ES-I3 (cell line): Measurements from ENCODE around the gene KCNQ2.

Experiments used
- H3K36me3 ChIP-seq: 2 replicates; pipeline ENCODE4 v1.6.1; 2013; ENCODE audit warnings: mild to moderate bottlenecking, low read length, control low read depth, moderate library complexity; ENCODE audit not compliant: insufficient read depth
- H3K4me1 ChIP-seq: 2 replicates; pipeline ENCODE4 v1.6.1; 2013; ENCODE audit warnings: mild to moderate bottlenecking, control low read depth, low read length; ENCODE audit not compliant: insufficient read depth
- H3K9ac ChIP-seq: 2 replicates; pipeline ENCODE4 v1.6.1; 2013; ENCODE audit warnings: low read depth, mild to moderate bottlenecking, low read length, moderate library complexity
- H3K9me3 ChIP-seq: 2 replicates; pipeline ENCODE4 v1.6.1; 2013; ENCODE audit warnings: mild to moderate bottlenecking, low read length, moderate library complexity; ENCODE audit not compliant: control insufficient read depth, insufficient read depth

The KCNQ2 gene

DNA sequence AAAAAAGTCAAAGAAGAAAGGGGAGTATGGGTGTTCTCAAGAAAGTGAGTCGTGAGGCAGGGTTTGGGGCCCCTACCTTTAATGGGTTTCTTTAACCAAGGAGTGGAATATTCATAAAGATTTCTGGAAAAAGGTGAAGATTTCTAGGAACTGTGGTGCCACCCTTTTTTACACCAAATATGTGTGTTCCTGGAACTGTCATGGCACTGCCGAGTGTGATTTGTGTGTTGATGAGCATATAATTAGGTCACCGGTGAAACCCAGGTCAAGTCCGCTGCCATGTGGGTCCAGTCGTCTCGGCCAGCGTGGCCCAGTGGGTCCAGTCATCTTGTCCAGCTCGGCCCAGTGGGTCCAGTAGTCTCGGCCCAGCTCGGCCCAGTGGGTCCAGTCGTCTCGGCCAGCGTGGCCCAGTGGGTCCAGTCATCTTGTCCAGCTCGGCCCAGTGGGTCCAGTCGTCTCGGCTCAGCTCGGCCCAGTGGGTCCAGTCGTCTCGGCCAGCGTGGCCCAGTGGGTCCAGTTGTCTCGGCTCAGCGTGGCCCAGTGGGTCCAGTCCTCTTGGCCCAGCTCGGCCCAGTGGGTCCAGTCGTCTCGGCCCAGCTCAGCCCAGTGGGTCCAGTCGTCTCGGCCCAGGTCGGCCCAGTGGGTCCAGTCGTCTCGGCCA lies 34.8 kb upstream of the KCNQ2 start:
- no peaks in the 10 kb centered on the region for H3K4me1 ChIP-seq
- H3K9ac ChIP-seq, result no peak overlapping the region
- no peaks in the 10 kb centered on the region; the same call in 1 of the 2 replicates for H3K9me3 ChIP-seq
- H3K36me3 ChIP-seq, result no peaks in the 10 kb centered on the region

DNA sequence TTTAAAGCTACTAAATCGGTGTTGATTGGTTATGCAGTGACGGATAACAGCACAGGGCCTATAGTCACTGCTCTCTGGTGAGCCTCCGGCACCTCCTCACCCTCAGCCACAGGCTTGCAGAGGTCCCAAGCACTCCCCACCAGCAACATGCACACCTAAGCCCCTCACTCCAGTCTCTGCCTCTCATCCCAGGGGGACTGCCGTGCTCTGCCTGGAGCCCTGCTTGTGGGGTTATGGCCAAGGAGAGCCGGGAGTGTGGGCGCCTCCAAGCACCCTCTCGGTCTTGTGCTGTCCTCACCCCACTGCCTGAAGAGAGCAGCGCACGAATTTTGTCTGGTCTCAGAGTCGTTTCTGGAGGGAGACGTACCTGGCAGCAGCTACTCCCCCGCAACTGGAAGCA lies 33.3 kb upstream of the KCNQ2 start:
- no peaks in the 10 kb centered on the region for H3K4me1 ChIP-seq

DNA sequence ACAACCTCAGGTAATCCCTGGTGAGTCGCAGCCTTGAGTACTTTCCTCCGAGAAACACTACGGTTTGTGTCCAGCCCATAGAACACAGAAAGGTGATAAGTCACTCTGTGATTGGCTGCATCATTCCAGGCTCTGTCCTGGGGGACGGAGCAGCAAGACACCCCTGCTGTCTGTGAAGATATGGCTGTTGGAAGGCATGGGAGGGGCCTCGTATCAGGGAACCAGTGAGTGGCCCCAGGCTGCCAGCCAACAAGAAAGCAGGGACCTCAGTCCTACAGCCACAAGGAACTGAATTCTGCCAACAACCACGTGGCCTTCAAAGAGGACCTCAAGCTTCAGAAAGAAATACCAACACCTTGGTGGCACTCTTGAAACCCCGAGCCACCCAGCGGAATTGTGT lies 32.8 kb upstream of the KCNQ2 start:
- Histone ChIP-seq H3K36me3 (no peaks in the 10 kb centered on the region), H3K9ac (no peak overlapping the region), H3K9me3 (no peaks in the 10 kb centered on the region; the same call in 1 of the 2 replicates), H3K4me1 (no peaks in the 10 kb centered on the region)

More for the DNA sequence above, 33.3 kb upstream of the KCNQ2 start:
- H3K9me3 ChIP-seq, result no peaks in the 10 kb centered on the region; the same call in 1 of the 2 replicates
- no peak overlapping the region for H3K9ac ChIP-seq
- H3K36me3 ChIP-seq, result no peaks in the 10 kb centered on the region

DNA sequence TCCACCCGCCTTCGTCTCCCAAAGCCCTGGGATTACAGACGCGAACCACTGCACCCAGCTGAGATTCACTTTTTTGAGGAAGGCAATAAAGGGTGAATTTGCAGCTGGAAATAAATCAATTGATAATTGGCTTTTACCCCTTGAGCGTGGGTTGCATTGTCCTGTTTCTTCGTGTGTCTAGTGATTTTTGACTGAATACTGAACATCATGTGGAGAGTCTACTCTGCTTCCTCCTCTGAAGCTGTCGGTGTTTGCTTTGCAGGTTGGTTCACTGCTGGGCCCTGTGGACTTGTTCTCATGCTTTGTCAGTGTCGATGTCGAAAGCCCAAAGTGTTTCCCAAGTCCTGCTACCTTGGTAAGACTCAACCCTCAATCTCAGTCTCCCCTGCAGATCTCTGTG lies 32.2 kb upstream of the KCNQ2 start:
- Histone ChIP-seq H3K9me3 (no peaks in the 10 kb centered on the region; the same call in 1 of the 2 replicates), H3K4me1 (no peaks in the 10 kb centered on the region)

GRCh38 chr20:63503524-63503923 lies 31.1 kb upstream of the KCNQ2 start:
- Histone ChIP-seq H3K36me3 (no peaks in the 10 kb centered on the region), H3K4me1 (no peaks in the 10 kb centered on the region), H3K9me3 (no peaks in the 10 kb centered on the region; the same call in 1 of the 2 replicates), H3K9ac (no peak overlapping the region)

More for the DNA sequence above, 32.2 kb upstream of the KCNQ2 start:
- H3K9ac ChIP-seq, result no peak overlapping the region
- H3K36me3 ChIP-seq, result no peaks in the 10 kb centered on the region

DNA sequence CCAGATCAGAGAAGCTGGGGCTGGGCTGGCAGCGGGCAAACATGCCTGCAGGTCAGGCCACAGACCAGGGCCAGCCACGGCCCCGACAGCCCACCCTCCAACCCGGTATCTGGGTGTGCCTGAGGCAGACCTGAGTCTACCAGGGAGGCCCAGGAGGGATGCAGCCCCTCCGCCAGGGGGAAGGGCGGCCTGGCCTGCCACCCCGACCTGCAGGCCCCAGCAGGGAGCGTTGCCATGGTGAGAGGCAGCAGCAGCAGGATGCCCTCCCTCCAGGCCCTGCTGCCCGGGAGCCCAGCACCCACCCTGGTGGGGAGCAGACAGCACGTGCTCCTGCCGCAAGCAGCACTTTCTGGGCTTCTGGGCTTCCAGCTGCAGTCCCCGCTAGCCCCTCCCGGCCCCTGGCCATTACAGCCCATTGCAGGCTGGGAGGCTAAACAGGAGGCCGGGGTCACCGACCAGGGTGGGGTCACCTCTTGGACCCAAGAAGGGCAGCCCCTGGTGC lies 30.3 kb upstream of the KCNQ2 start:
- Histone ChIP-seq H3K9me3 (no peaks in the 10 kb centered on the region), H3K4me1 (no peaks in the 10 kb centered on the region), H3K36me3 (no peaks in the 10 kb centered on the region), H3K9ac (no peak overlapping the region)

GRCh38 chr20:63501818-63502670 lies 29.6 kb upstream of the KCNQ2 start:
- H3K9ac ChIP-seq, result no peak overlapping the region
- no peaks in the 10 kb centered on the region for H3K9me3 ChIP-seq
- no peaks in the 10 kb centered on the region for H3K4me1 ChIP-seq
- H3K36me3 ChIP-seq, result no peaks in the 10 kb centered on the region

- no peaks in the 10 kb centered on the region for H3K4me1 ChIP-seq
- H3K36me3 ChIP-seq, result no peaks in the 10 kb centered on the region
- no peaks in the 10 kb centered on the region for H3K9me3 ChIP-seq
- no peak overlapping the region for H3K9ac ChIP-seq
These were observed 28.7 kb upstream of the KCNQ2 start for GRCh38 chr20:63500902-63501817.

DNA sequence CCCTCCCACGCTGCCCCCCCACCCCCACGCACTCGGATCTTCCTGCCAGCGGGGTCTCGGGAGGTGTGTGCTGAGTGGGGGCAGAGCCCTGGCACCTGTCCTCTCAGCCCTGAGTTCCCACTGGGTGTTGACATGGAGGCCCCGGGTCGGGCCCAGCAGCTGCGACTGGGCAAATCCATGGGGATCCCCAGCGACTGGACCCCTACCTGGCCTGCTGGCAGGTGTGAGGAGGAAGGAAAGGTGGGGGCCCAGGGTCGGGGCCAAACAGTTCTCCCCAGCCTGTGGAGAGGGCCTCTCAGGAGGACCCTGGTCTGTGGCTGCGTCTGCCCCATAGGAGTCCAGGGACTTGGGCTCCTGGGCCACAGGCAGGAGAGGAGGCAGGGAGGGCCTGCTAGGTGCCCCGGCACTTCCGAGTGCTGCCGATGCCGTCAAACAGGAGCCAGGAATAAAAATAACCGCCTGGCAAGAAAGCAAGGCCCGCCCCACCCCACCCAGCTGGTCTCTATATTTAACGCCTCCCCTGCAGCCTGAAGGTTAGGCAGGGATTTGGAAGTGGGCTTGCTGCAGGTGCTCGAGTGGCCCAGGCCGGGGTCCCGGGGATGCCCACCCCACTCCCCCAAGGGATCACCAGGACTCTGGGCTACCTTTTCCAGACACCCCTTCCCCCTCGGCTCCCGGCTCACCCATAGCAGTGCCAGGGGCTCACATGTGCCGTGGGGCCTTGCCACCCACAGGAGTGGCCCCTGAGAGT lies 27.9 kb upstream of the KCNQ2 start:
- no peaks in the 10 kb centered on the region for H3K36me3 ChIP-seq
- no peak overlapping the region for H3K9ac ChIP-seq
- H3K4me1 ChIP-seq, result no peaks in the 10 kb centered on the region
- H3K9me3 ChIP-seq, result no peaks in the 10 kb centered on the region

DNA sequence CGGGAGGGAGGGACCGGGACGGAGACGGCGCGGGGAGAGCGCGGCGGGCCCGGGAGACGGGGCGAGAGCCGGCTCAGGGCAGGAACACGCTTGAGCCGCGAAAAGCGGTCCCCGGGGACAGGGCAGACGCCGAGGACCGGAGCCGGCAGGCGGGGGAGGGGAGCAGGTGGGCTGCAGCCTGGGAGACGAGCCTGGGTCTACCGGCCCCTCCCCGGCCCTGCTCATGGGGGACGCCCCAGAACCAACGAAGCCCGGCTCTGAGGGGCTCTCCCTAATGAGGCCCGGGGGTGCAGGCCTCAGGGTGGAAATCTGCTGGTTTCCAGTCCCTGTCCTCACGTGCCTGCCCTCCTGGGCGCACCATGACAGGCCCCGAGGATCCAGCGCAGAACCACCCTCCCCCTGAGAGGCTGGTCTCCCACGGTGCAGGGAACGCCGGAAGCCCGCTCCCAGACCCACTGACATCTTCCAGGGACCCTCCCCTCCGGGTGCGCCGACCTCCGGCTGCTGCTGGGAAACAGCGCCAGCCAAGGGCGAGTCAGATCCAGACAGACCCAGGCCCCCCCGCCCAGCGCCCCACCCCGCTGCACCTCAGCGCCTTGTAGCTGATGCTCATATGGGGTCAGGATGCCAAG lies 27.0 kb upstream of the KCNQ2 start:
- Histone ChIP-seq H3K9ac (peak overlapping the region; percentile 33; the same call in 1 of the 2 replicates), H3K9me3 (no peaks in the 10 kb centered on the region), H3K4me1 (no peaks in the 10 kb centered on the region), H3K36me3 (no peaks in the 10 kb centered on the region)

DNA sequence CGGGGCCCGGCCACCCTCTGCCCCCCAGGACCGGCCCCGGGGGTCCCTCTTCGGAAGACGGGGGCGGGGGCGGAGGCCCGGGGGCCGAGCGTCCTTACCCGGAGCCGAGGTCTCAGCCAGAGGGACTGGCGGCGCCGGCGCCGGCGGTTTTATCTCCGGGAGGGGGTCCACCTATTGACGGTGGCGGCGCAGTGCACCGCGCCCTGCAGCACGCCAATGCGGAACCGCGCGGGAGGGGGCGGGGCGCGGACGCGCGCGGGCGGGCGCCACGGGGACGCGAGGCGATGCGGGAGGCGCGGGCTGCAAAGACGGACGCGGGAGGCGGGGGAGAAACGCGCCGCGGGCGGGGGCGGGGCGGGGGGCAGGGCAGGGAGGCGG lies 26.5 kb upstream of the KCNQ2 start, which contains the start of gene EEF1A2:
Gene EEF1A2 (minus strand): TSS at position 124 of the 378 bp plus-strand sequence. CDS start 1,320 bp downstream, outside the sequence.
- Histone ChIP-seq H3K9ac (peak within 1 kb of the TSS; percentile 63), H3K9me3 (no peaks in the 10 kb centered on the region), H3K36me3 (no peaks in the 10 kb centered on the region), H3K4me1 (no peaks in the 10 kb centered on the region)

- Histone ChIP-seq H3K36me3 (no peaks in the 10 kb centered on the region), H3K9me3 (no peaks in the 10 kb centered on the region), H3K4me1 (no peaks in the 10 kb centered on the region), H3K9ac (peak overlapping the region; percentile 63)
These were observed 25.8 kb upstream of the KCNQ2 start for GRCh38 chr20:63497946-63498935.
